ENCODE measurements around the gene ARHGAP24. TPM values are rescaled to one million over a fixed set of nuclear protein-coding genes. Genes with fewer than 3 reads are reported as not detected.

Gene ARHGAP24
- total and polyA plus RNA-seq, 3 donors from 2014 or later: 5.7 to 9.9 (median 9.4) TPM

- H3K27me3 ChIP-seq: no peaks in the 10 kb centered on the region
- H3K9me3 ChIP-seq: no peaks in the 10 kb centered on the region
- H3K4me1 ChIP-seq: no peaks in the 10 kb centered on the region
- intact Hi-C loops (cut with DNase I; ENCODE audit: low total_unique reads): no loop called here
- no peak overlapping the region for H3K27ac ChIP-seq
- H3K4me3 ChIP-seq: no peak overlapping the region
- TF ChIP-seq CTCF (IDR thresholded peaks at IDR 0.05) (no peak), POLR2A (IDR thresholded peaks at IDR 0.05) (no peak)
- DNase-seq: no peak
- H3K36me3 ChIP-seq (ENCODE audit: low read depth, missing control alignments): no peaks in the 10 kb centered on the region
- WGBS, 2 donors: 85 to 88% methylated on average over 3 of the region's 3 CpGs
Observed at GRCh38 chr4:85486425-85487086, 11.6 kb downstream of the ARHGAP24 start.

GRCh38 chr4:85488416-85488815 lies 13.5 kb downstream of the ARHGAP24 start:
- Histone ChIP-seq H3K27me3 (no peaks in the 10 kb centered on the region), H3K36me3 (ENCODE audit: low read depth, missing control alignments) (no peaks in the 10 kb centered on the region), H3K27ac (no peak overlapping the region), H3K4me3 (no peak overlapping the region), H3K9me3 (no peaks in the 10 kb centered on the region), H3K4me1 (no peaks in the 10 kb centered on the region)
- 64 to 72% methylated on average over 1 of the region's 1 CpG for WGBS, 2 donors
- TF ChIP-seq POLR2A (IDR thresholded peaks at IDR 0.05) (no peak), CTCF (IDR thresholded peaks at IDR 0.05) (no peak)
- DNase-seq: no peak
- intact Hi-C loops (cut with DNase I; ENCODE audit: low total_unique reads): no loop called here

GRCh38 chr4:85489273-85489981 lies 14.5 kb downstream of the ARHGAP24 start:
- intact Hi-C loops (cut with DNase I; ENCODE audit: low total_unique reads): no loop called here
- 85 to 98% methylated on average over 3 of the region's 3 CpGs for WGBS, 2 donors
- Histone ChIP-seq H3K9me3 (no peaks in the 10 kb centered on the region), H3K4me3 (no peak overlapping the region), H3K27me3 (no peaks in the 10 kb centered on the region), H3K27ac (no peak overlapping the region), H3K36me3 (ENCODE audit: low read depth, missing control alignments) (no peaks in the 10 kb centered on the region), H3K4me1 (no peaks in the 10 kb centered on the region)
- TF ChIP-seq CTCF (IDR thresholded peaks at IDR 0.05) (no peak), POLR2A (IDR thresholded peaks at IDR 0.05) (no peak)
- no peak for DNase-seq

GRCh38 chr4:85491527-85491926 lies 16.6 kb downstream of the ARHGAP24 start:
- intact Hi-C loops (cut with DNase I; ENCODE audit: low total_unique reads): no loop called here
- Histone ChIP-seq H3K4me1 (no peaks in the 10 kb centered on the region), H3K4me3 (no peak overlapping the region), H3K9me3 (no peaks in the 10 kb centered on the region), H3K27me3 (no peaks in the 10 kb centered on the region), H3K36me3 (ENCODE audit: low read depth, missing control alignments) (no peaks in the 10 kb centered on the region), H3K27ac (no peak overlapping the region)
- TF ChIP-seq CTCF (IDR thresholded peaks at IDR 0.05): no peak
- TF ChIP-seq POLR2A (IDR thresholded peaks at IDR 0.05): no peak
- no peak for DNase-seq

GRCh38 chr4:85492336-85492735 lies 17.4 kb downstream of the ARHGAP24 start:
- DNase-seq: no peak
- TF ChIP-seq POLR2A (IDR thresholded peaks at IDR 0.05): no peak
- no peak for TF ChIP-seq CTCF (IDR thresholded peaks at IDR 0.05)
- Histone ChIP-seq H3K27me3 (no peaks in the 10 kb centered on the region), H3K4me3 (no peak overlapping the region), H3K9me3 (no peaks in the 10 kb centered on the region), H3K27ac (no peak overlapping the region), H3K4me1 (peaks cover 2% of the 10 kb centered on the region), H3K36me3 (ENCODE audit: low read depth, missing control alignments) (no peaks in the 10 kb centered on the region)
- 54 to 72% methylated on average over 1 of the region's 1 CpG for WGBS, 2 donors
- intact Hi-C loops (cut with DNase I; ENCODE audit: low total_unique reads): no loop called here
